Fibroblast of villous mesenchyme (primary cell): ENCODE results near the gene KLF18. TPM values are rescaled to one million over a fixed set of nuclear protein-coding genes. Genes with fewer than 3 reads are reported as not detected.
"Not testable (repeated sequence)": the region's sequence is repeated elsewhere in the genome, so short reads cannot be mapped to it uniquely, and the experiment has no call there.

Source experiments
- DNase-seq: peaks from one replicate; pipeline ENCODE4 v3.0.0-alpha.2; 2010; ENCODE audit warnings: low read depth
- H3K4me3 ChIP-seq: 2 replicates; pipeline ENCODE4 v1.5.1; 2011; ENCODE audit warnings: low read depth, mild to moderate bottlenecking, low read length
- total RNA-seq: library from RNA; depleted of rRNA; stranded (reverse); fragments of >200 nt; gene quantifications from 2 replicates; pipeline ENCODE4 v1.2.3, GENCODE V29; 2012
- TF ChIP-seq, protein P1 (sequence below): IDR thresholded peaks from 2 replicates; pipeline ENCODE4 v1.5.1; 2012; ENCODE audit warnings: low read depth, mild to moderate bottlenecking, low read length; ENCODE audit not compliant: insufficient read depth

Gene KLF18
- total RNA-seq, 1 donor, result not detected

DNA sequence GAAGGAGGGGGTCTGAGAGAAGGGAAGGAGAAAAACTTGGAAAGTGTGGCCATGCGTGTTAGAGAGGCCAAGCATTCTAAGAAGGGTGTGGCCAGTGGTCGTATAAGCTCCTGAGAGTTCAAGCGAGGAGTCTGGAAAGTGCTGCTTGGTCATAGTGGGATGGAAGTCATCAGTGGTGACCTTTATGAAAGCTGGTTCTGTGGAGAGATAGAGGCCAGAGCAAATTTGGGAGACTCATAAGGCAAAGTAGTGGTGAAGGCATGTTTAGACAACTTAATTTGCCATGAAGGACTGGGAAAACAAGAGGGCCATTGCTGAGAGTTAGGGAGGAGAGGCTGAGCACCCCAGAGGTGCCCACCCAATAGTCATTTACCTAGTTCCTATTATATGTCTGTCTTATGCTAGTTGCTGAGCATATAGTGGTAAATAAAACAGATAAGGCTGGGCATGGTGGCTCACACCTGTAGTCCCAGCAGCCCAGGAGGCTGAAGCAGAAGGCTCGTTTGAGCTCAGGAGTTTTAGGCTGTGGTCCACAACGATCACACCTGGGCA lies 21.0 kb downstream of the KLF18 start:
- H3K4me3 ChIP-seq, result no peak overlapping the region
- DNase-seq, result no peak
- TF ChIP-seq, protein P1, sequence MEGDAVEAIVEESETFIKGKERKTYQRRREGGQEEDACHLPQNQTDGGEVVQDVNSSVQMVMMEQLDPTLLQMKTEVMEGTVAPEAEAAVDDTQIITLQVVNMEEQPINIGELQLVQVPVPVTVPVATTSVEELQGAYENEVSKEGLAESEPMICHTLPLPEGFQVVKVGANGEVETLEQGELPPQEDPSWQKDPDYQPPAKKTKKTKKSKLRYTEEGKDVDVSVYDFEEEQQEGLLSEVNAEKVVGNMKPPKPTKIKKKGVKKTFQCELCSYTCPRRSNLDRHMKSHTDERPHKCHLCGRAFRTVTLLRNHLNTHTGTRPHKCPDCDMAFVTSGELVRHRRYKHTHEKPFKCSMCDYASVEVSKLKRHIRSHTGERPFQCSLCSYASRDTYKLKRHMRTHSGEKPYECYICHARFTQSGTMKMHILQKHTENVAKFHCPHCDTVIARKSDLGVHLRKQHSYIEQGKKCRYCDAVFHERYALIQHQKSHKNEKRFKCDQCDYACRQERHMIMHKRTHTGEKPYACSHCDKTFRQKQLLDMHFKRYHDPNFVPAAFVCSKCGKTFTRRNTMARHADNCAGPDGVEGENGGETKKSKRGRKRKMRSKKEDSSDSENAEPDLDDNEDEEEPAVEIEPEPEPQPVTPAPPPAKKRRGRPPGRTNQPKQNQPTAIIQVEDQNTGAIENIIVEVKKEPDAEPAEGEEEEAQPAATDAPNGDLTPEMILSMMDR, result no peak

DNA sequence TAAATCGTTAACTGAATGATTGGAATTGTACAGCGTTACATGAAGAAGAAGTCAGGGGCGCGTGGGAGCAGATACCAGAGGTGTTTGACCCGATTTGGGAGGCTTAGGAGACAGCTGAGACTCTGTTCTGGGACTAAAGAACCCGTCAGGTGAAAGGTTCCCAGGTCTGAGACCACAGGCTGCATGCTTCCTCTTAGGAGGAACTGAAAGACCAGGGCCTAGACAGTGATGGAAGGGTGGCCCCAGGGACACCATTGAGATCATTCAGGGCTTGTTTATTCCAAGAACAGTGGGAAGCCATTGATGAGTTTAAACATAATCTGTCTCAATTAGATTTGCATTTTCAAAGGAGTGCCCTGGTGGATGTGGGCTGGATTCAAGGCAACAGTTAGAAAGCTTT lies 21.9 kb downstream of the KLF18 start:
- H3K4me3 ChIP-seq, result no peak overlapping the region
- TF ChIP-seq, protein P1, result no peak
- no peak for DNase-seq

DNA sequence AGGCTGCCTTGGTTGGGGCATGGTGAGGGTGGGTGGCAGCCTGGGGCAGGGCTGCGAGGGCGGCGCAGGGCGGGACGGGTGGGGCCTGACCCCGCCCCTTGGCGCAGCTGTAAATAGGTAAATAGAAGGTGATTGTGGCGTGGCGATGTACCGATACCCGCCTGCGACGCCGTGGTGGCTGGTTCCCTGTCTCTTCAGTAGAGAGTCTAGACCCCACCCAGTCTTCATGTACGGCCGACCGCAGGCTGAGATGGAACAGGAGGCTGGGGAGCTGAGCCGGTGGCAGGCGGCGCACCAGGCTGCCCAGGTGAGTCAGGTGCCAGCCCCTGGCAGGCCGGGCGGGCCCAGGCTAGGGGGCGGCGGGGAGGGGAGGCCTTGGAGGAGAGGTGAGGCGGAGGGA lies 22.7 kb downstream of the KLF18 start, which contains the start of gene KLF17:
Gene KLF17 (plus strand): TSS at position 140 of the 400 bp plus-strand sequence. CDS start 87 bp downstream, at position 227.
- DNase-seq, result no peak
- no peak within 1 kb of the TSS for H3K4me3 ChIP-seq
- TF ChIP-seq, protein P1, result no peak

DNA sequence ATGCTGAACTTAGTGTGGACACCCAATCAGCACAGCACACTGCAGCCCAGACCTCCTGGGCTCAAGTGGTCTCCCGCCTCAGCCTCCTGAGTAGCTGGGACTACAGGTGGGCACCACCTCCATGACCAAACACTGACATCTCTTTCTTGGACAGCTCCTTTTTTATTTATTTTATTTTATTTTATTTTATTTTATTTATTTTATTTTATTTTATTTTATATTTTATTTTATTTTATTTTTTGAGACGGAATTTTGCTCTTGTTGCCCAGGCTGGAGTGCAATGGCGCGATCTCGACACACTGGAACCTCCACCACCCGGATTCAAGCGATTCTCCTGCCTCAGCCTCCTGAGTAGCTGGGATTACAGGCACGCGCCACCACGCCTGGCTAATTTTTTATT lies 24.2 kb downstream of the KLF18 start:
- H3K4me3 ChIP-seq, DNase-seq: not testable (repeated sequence)

DNA sequence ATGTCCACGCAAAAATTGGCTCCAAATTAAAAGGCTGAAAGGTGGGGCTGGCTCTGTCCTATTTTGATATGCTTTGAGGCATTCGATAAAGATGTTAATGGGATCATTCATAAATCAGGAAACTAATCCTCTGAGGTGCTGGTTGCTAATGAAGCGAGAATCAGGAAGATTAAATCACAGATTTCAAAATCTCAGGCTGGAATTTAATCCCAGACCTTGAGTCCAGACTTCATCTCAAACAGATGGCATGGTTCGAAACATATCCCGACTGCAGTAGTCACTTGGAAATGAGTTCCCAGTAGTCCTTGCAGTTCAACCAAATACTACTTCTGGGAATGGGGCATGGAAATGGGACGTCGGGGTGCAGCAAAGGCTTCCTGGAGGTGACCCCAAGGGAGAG lies 27.3 kb downstream of the KLF18 start:
- TF ChIP-seq, protein P1, result no peak
- DNase-seq, result no peak
- no peak overlapping the region for H3K4me3 ChIP-seq

DNA sequence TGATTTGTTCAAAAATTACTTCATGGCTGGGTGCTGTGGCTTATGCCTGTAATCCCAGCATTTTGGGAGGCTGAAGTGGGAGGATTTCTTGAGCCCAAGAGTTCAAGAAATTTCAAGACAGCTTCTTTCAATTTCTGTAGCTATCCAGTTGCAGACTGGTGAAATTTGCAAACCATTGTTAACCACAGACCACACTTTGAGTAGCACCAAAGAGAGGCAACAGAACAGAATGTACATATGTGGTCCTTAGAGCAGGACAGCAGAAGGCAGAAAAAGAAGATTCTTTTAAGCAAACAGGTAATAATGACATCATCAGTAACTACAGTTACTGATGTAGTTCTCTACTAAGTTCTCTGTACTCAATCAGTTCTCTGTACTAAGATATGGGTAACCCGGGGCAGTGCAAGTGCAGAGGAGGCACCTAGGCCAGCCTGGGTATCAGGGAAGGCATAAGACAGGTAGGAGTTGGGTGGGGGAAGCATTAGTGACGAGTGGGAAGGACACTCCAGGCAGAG lies 28.3 kb downstream of the KLF18 start:
- DNase-seq, result no peak
- TF ChIP-seq, protein P1, result no peak
- no peak overlapping the region for H3K4me3 ChIP-seq

DNA sequence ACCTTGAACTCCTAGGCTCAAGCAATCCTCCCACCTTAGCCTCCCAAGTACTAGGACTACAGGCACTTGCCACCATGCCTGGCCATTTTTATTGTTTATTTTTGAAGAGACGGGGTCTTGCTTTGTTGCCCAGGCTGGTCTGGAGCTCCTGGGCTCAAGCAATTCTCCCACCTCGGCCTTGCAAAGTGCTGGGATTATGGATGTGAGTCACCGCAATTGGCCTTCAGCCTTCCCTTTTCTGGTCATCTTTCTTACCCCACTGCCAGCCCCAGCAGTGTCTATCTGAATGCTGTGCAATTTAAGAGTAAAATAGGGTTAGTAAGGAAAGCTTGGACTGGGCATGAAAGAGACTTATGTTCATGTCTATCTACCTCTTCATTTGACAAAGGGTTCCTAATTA lies 28.9 kb downstream of the KLF18 start:
- H3K4me3 ChIP-seq, result no peak overlapping the region
- TF ChIP-seq, protein P1, result no peak
- DNase-seq, result no peak
